ENCODE data around the gene GOLGA3.
"Not testable (repeated sequence)": the region's sequence is repeated elsewhere in the genome, so short reads cannot be mapped to it uniquely, and the experiment has no call there.

Gene GOLGA3

GRCh38 chr12:132775502-132776229 is 53.0 kb downstream of the GOLGA3 start:
- DNase-seq, result no peak

- DNase-seq, result no peak
Measured at GRCh38 chr12:132774646-132775275, 53.9 kb downstream of the GOLGA3 start.

GRCh38 chr12:132774159-132774558 is 54.5 kb downstream of the GOLGA3 start:
- no peak for DNase-seq

GRCh38 chr12:132773077-132773955 is 55.4 kb downstream of the GOLGA3 start:
- DNase-seq, result no peak

GRCh38 chr12:132772606-132773005 is 56.1 kb downstream of the GOLGA3 start:
- no peak for DNase-seq

GRCh38 chr12:132771126-132771838 is 57.4 kb downstream of the GOLGA3 start:
- DNase-seq, result no peak

- DNase-seq, result no peak
Measured at GRCh38 chr12:132766380-132767085, 62.1 kb downstream of the GOLGA3 start.

GRCh38 chr12:132765361-132765760 is 63.3 kb downstream of the GOLGA3 start:
- DNase-seq, result no peak

GRCh38 chr12:132764231-132764630 is 64.4 kb downstream of the GOLGA3 start:
- DNase-seq, result no peak

- peak; percentile 40 for DNase-seq
Measured at GRCh38 chr12:132761921-132762583, 66.6 kb downstream of the GOLGA3 start.

- DNase-seq, result peak; percentile 39
Measured at GRCh38 chr12:132761032-132761920, 67.4 kb downstream of the GOLGA3 start, which contains the start of gene ANKLE2. Gene ANKLE2, minus strand, starts transcription at chr12:132761832. Its CDS starts 34 bp downstream, at chr12:132761798.

GRCh38 chr12:132759359-132759758 is 69.3 kb downstream of the GOLGA3 start:
- no peak for DNase-seq

- not testable (repeated sequence) for DNase-seq
Measured at GRCh38 chr12:132758825-132759224, 69.8 kb downstream of the GOLGA3 start.

GRCh38 chr12:132754160-132754932 is 74.3 kb downstream of the GOLGA3 start:
- no peak for DNase-seq

- not testable (repeated sequence) for DNase-seq
Measured at GRCh38 chr12:132753670-132754069, 75.0 kb downstream of the GOLGA3 start.

- DNase-seq, result no peak
Measured at GRCh38 chr12:132748319-132748718, 80.3 kb downstream of the GOLGA3 start.

- DNase-seq, result no peak
Measured at GRCh38 chr12:132747896-132748295, 80.8 kb downstream of the GOLGA3 start.

- no peak for DNase-seq
Measured at GRCh38 chr12:132747395-132747794, 81.3 kb downstream of the GOLGA3 start.

- DNase-seq, result no peak
Measured at GRCh38 chr12:132746613-132747012, 82.1 kb downstream of the GOLGA3 start.

- DNase-seq, result no peak
Measured at GRCh38 chr12:132743831-132744230, 84.8 kb downstream of the GOLGA3 start.

Data from T1000 (cell line).